SK-N-DZ (cell line): Measurements from ENCODE around the gene FNBP1L. TPM values are rescaled to one million over a fixed set of nuclear protein-coding genes. Genes with fewer than 3 reads are reported as not detected.

Experiments used
- DNase-seq: peaks from one replicate; pipeline ENCODE4 v3.0.0-alpha.2; 2015; ENCODE audit warnings: low spot score
- polyA plus RNA-seq, 2 experiments: library from polyadenylated mRNA; depleted of rRNA; stranded (reverse); fragments of >200 nt; gene quantifications; 2 replicates each; pipeline ENCODE4 v1.2.3, GENCODE V29; 2014

FNBP1L gene
- 29.7 and 36.4 TPM in 2 replicates for polyA plus RNA-seq (2014; cell fraction: cytosol; rRNA removed)
- 37.9 and 40.5 TPM in 2 replicates for polyA plus RNA-seq (2014; cell fraction: nucleus; rRNA removed)

DNA sequence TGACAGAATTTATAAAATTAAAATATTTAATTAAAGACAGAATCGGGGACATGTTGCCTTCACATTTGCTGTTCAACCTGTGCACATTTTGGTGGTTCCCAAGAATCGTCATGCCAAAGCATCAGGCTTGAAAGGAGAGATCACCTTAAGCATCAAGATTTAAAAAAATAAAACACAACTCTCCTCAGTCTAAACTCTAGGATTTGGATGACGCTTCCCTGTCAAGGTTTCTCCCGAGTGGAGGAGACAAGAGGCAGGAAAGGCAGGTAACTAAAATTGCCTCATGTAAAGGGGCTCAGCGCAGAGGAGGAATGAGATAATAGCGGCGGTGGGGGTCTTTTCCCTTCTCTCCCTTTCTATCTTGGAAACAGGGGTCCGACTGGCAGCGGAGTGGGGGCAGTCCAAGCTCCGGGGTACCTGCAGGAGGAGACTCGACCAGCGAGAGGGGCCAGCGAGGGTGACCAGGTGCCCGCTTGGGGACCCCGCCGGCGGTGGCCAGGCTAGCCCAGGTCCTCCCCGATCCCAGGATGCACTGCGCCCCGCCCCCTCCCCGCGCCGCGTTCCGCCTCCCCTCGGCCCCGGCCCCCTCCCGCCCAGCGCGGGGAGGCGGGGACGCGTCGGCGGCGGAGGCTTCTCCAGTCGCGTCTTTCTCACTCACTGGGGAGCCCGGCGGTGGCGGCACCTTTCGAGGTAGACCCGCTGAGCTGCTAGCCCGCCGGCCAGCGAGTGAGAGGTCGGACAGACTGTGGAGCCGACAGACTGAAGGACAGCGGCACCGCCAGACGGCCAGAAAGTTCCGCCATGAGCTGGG, at the start of gene FNBP1L:
TSS of gene FNBP1L (plus strand) at position 638 of the 811 bp plus-strand sequence. CDS start at position 802, 164 bp downstream.
- DNase-seq: peak; percentile 79

DNA sequence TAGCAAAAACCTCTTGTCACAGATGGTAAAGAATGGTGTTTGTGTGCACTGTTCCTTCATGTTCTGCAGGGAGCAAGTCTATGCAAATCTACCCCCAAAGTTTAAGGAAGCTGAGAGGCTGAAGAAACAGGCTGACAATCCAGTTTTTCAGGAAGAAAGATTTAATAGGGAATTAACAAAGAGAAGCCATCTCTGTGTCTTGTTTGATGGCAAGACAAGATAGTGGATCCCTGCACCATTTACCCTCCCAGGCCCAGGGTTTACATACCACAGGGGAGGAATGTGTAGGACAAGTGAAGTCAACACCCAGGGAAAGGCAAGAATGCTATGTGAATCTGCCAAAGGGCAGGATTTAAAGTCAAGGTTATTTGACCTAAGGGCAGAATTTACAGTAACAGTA, 48.1 kb upstream of the FNBP1L start:
- no peak for DNase-seq

DNA sequence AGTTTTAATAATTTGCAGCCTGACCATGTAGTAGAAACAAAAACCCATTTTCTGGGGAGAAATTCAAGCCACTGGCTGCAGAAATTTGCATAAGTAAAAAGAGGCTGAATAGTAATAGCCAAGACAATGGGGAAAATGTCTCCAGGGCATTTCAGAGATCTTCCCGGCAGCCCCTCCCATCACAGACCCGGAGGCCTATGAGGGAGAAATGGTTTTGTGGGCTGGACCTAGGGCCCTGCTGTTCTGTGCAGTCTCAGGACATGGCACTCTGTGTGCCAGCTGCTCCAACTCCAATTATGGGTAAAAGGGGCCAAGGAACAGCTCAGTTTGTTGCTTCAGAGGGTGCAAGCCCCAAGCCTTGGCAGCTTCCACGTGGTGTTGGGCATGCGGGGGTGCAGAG, 39.7 kb upstream of the FNBP1L start:
- DNase-seq: no peak

DNA sequence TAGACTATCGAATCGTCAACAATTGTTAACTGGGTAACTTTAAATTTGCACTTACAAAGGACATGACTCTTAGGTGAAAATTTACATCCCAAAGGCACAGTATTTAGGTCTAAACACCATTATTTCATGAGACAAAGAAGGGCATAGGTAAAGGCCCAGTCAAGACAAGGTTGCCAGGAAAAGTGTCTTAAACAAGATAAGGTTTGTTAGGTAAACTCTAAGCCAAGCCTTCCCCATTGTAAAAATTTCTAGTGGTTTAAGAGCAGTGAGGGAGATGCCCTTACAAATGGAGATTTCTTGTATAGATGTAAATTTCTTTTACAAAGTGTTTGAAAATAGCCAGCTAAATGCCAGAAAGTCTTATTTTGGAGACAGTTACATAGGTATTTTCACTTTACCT, 36.9 kb upstream of the FNBP1L start:
- no peak for DNase-seq

DNA sequence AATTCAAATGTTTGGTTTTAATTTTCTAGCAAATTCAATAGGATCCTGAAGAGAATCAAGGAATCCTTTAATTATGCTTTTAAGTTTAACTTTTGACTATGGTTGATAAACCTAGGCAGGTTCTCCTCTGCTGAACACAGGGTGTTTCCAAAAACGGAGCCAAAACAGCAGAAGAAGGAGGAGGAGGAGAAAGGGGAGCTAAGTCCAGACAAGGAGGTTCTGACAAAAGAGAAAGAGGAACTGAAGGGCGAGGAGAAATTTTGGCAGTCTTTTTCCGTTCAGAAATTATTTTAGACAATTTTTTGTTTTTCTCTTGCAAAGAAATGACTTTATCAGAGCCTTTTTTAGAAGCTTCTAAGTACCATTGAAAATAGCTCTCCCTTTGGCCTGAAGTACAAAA, 33.2 kb upstream of the FNBP1L start:
- no peak for DNase-seq

DNA sequence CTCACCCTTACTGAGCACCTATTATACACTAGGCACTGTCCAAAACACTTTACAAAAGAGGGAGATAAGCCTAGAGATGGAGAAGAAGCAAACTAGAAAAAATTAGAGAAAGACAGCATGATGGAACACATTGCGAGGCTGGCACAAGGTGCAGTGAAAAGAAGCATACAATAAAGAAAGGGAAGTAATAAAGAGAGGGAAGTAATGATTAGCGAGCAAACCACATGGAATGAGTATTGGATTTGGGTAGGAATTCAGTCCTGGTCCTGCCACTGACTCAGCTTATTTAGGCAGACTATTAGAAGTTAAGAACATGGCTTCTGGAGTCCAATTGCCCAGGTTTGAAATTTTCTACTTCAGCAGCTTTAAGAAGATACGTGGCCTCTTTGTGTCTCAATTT, 32.6 kb upstream of the FNBP1L start:
- DNase-seq: no peak

DNA sequence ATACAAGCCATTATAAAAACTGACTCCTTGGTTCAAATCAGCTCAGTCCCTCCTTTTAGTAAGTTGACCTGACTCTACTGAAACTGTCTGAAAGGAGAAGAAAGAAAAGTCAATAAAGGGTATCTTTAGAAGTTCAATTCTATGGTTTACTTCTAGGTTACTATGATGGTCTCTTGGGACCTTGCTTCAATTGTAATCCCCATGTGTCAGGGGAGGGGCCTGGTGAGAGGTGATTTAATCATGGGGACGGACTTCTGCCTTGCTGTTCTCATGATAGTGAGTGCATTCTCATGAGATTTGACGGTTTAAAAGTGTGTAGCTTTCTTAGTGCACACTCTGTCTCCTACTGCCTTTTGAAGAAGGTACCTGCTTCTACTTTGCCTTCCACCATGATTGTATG, 31.7 kb upstream of the FNBP1L start:
- no peak for DNase-seq

DNA sequence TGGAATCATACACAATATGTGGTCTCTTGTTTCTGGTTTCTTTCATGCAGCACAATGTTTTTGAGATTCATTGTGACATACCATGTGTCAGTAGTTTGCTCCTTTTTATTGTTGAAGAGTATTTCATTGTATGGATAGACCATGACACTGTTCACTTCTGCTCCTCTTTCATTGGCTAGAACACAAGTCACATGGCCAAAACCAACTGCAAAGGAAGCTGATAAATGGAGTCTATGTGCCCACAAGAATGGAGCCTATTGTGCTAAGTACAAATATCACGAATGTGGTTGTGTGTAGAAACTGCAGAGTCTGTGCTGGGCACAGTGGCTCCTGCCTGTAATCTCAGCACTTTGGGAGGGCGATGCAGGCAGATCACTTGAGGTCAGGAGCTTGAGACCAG, 28.6 kb upstream of the FNBP1L start:
- no peak for DNase-seq

DNA sequence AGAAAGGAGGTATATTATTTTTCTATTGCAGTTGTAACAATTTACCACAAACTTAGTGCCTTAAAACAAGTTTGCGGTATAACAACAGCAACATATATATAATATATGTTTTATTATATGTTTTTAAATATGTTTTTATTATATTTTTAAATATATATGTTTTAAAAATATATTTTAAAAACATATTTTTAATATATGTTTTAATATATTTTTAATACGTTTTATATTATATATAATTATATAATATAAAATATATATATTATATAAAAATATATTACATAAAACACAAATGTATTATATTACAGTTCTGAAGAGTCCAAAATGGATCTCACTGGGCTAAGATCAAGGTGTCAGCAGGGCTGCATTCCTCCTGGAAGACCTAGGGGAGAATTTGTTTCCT, 27.5 kb upstream of the FNBP1L start:
- no peak for DNase-seq

DNA sequence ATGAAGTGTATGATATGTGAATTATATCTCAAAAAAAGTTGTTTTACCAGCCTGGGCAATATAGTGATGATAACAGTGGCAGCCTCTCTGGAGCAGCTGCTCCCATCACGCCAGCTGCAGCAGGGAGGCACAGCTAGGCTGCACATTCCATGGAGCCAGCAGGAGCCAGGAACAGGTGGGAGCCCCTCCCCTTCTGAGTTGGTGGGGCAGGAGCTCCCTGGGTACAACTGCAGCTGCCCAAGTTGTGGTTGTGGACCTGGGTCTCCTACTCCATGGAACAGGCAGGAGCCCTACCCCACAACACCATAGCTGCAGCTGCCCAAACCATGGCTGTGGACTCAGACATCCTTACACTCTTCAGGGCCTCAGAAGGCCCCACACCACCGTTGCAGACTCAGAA, 21.7 kb upstream of the FNBP1L start:
- DNase-seq: no peak

DNA sequence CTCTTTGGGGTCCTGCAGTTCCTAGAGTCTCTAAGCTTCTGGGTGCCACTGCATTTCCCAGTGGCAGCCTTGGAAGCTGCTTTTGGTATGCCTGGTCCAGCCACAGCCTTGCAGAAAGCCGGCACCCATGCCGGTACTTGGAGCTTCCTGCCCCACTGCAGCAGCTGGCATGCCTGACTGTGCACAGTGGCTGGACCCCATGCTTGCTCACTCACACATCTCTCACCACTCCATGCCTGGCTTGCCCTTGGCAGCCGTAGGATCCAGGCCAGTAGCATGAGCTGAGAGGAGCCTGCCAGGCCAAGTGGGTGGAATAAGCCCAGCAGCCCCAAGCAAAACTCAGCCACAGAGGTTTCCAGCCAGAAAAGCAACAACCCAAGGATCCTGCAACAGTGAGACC, 20.3 kb upstream of the FNBP1L start:
- no peak for DNase-seq

DNA sequence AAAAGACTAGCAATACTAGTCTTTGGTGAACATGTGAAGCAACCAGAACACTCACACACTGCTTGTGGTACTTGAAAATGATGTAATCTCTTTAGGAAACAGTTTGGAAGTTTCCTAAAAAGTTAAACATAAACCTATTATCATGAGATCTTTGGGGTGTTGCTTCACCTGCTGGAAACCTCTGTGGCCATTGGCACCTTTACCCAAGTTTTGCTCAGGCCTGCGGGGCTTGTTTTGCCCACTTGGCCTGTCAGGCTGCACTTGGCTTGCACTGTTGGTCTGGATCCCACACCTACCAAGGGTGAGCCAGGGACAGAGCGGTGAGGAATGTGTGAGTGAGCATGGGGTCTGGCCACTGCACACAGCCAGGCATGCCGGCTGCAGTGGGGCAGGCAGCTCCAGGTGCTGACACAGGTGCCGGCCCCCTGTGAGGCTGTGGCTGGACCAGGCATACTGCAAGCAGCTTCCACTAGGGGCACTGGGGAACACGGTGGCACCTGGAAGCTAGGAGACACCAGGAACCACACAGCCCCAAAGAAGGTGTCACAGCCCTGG, 14.4 kb upstream of the FNBP1L start:
- DNase-seq: no peak

DNA sequence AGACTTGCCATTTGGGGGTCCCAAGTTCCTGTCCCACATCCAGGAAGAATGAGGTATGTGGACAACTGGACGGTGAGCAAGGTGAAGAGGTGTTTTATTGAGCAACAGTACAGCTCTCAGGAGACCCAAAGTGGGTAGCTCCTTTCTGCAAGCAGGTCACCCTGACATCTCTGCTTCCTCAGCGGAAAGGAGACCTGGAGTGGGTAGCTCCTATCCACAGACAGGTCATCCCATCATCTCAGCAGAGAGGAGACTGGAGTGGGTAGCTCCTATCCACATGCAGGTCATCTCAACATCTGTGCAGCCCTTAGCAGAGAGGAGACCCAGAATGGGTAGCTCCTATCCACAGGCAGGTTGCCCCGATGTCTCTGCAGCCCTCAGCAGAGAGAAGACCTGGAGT, 13.8 kb upstream of the FNBP1L start:
- no peak for DNase-seq

DNA sequence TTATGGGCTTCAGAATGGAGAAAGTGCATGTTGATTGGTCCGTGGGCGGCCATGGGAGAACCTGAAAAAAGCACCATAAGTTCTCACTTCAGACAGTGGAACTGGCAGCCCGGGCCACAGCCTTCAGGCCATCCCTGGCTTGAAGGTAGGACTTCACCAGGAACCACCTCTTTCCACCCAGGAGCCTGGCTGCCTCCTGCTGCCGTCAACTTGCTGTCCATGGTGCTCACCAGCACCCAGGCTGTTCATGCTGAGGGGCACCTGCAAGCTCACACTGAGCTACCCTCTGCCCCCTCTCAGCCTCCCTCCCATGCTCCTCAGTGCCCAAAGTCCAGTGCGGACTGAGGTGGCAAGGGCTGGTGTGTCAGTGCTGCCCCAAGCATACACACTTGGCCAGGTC, 12.9 kb upstream of the FNBP1L start:
- no peak for DNase-seq

DNA sequence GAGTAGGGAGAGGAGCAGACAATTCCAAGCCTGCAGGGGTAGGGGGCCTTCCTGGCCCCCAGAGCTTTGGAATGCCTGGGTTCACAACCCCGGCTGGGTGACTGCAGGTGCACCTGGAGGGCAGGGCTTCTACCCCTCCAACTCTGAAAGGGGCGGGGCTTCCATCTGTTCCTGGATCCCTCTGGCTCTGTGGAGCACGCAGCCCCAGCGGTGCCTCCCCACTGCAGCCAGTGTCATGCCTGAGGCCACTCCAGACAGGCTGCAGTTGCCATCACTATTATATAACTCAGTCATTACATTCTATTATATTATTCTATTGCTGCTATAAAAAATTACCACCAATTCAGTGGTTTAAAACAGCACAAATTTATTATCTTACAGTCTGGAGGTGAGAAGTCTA, 12.5 kb upstream of the FNBP1L start:
- DNase-seq: no peak

DNA sequence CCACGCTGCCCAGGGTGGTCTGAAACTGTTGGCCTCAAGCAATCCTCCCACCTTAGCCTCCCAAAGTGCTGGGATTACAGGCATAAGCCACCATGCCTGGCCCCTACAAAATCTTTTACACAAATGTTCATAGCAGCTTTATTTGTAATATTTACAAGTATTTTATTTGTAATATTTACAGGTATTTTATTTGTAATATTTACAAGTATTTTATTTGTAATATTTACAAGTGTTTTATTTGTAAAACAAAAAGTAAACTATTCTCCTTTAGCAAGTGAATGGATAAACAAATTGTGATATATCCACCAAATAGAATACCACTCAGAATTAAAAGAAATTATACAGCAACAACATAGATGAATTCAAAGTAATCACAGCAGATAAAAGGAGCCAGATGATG, 11.4 kb upstream of the FNBP1L start:
- no peak for DNase-seq

DNA sequence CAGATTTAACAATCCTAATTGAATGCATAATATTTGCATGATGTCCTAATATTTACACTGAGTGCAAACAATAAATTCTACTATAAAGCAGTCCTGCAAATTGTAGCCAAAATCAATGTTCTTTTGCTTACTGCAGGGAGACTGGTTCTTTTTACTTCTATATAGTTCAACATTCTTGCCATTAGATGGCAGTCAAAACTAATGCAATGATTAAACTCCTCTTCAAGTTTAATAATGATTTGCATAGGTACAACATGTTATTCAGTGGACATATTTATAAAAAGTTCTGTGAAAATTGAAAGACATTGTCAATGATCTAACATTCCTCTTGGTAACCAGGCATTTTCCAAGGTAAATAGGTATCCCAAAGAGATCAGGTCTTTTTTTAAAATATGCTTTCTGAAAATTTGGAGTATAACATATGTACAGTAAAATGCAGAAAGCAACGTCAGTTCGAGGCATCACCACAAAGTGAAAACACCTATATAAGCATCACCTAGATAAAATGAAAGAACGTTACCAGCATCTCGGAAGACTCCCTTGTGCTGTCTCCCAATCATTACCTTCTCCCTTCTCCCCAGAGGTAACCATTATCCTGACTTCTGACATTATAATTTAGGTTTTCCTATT, 9.8 kb upstream of the FNBP1L start:
- peak; percentile 31 for DNase-seq

DNA sequence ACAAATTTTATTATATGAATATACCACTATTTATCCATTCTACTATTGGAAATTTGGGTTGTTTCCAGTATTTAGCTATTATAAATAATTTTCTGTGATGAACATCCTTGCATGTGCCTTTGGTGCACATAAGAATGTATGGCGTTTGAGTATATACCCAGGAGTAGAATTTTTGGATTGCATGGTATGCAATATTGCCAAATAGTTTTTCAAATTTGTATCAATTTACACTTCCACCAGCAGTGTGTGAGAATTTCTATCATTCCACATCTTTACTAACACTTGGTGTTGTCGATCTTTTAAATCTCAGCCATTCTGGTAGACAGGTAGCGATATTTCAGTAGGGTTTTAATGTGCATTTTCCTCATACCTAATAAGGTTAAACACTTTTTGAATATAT, 9.2 kb upstream of the FNBP1L start:
- DNase-seq: no peak

DNA sequence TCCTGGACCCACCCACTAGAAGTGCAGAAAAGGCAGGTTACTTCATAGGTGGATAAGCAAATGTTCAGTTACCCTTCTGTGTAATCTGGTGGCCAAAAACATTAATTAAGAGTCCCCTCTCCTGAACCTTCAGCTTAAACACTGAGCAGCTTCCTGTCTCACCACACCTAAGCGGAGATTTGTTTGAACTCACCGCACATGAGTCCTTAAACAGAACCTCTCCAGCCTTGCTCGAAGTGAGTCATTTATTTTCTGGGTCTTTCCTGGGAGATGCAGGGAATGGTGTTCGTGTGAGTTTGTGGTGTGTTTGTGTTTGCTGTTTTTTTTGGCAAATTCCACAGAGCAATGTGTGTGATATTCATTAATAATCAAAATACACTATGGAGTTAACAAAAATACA, 7.6 kb upstream of the FNBP1L start:
- DNase-seq: no peak

DNA sequence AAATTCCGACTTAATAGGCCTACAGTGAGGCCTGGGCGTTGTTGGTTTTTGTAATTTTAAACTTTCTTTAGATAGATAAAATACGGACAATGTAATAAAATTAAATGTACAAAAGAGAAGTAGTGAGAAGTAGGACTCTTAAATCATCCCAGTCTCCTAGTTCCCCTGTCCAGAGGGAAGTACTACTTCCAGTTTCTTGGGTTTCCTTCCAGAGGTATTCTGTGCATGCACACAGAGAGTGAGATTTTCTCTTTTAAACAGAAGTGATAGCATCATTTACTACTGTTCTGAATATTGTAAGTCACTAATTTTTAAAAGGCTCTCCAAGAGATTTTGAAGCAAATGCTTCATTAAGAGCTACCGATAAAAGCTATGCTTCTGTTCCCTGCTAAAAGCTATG, 7.2 kb upstream of the FNBP1L start:
- no peak for DNase-seq

DNA sequence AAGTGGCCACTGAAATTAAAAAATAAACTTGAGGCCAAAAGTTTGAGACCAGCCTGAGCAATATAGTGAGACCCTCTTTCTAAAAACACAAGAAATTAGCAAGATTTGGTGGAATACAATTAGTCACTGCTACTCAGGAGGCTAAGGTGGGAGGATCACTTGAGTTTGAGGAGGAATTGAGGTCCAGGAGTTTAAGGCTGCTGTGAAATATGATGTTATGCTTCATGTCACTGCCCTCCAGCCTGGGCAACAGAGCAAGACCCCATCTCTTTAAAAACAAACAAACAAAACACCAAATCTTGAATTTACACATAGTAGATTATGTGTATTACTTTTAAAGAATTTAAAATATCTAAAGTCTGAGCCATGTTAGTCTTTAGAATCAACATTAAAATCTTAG, 6.3 kb upstream of the FNBP1L start:
- DNase-seq: no peak

DNA sequence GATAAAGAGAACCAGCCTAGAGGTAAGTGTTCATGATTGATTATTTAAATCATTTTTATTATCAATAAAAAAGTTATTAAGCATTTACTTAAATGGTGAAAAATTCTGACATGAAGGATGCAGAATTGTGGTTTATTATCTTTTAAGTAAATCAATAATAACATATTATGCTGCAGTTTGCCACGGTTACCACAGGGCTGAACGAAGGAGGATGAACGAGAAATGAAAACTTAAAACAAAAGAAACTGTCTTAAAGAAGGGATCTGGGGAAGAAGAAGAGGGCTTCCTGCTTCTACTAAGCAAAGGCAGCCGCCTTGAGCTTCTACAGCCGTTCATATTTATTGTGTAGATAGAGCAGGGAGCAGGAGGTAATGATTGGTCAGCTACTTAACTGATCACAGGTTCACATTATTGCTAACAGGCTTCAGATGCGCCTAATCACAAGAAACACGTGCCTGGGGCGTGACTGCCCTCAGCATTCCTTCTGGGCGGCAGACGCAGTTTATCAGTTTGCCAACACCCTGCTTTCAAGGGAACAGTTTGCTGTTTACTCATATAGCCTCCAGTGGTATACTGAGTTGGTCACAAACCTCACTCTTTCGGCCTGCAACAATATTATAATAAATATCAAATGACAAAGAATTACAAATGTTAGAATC, 5.8 kb upstream of the FNBP1L start:
- peak; percentile 21 for DNase-seq
